GM18511 (cell line): ENCODE data around the gene GFAP.

Source experiments
- ATAC-seq: cut with Tn5 transposase; IDR thresholded peaks from one replicate; pipeline ENCODE4 v1.9.1; 2021; ENCODE audit warnings: mild to moderate bottlenecking, moderate library complexity; ENCODE audit not compliant: unreplicated experiment

GFAP gene

GRCh38 chr17:44867841-44868240, 47.5 kb downstream of the GFAP start:
- ATAC-seq = no peak

DNA sequence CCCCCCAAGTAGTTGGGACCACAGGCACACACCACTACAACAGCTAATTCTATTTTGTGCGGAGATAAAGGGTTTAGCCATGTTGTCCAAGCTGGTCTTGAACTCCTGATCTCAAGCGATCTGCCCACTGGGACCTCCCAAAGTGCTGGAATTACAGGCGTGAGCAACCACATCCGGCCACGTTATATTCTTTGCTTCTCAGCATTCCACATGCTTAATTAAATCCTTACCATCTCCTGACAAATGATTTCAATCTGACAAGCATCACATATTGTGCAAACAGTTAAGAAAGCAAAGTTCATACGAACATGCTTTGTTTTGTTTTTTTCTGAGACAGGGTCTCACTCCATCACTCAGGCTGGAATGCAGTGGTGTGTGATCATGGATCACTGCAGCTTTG, 49.4 kb downstream of the GFAP start:
- ATAC-seq = no peak

- no peak for ATAC-seq
Observed at GRCh38 chr17:44865231-44865660, 50.1 kb downstream of the GFAP start.

GRCh38 chr17:44864831-44865230, 50.5 kb downstream of the GFAP start:
- no peak for ATAC-seq

GRCh38 chr17:44863061-44863918, 52.0 kb downstream of the GFAP start:
- ATAC-seq = no peak

DNA sequence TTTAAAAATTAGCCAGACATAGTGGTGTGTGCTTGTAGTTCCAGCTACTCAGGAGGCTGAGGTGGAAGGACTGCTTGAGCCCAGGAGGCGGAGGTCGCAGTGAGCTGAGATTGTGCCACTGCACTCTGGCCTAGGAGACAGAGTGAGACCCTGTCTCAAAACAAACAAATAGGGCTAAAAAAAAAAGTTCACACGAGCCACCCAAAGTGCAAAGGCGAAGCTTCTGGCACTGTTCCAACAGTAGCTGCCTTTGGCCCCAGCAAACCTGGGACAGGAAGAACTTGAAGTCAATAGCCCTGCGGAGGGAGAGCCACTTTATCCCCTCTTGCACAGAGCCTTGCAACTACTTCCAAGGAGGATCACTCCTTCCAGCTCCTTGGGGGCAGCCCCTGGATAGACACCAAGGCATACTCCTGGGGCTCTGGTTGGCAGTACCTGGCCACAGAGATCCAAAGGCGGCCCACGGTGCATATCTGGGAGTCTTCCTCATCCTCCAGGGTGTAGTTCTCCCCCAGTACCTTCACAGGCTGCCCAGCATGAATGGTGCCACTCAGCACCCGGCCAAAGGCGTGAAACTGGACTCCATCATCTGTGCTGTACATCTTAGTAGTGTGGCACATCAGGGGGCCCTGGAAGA, 52.9 kb downstream of the GFAP start:
- no peak for ATAC-seq

DNA sequence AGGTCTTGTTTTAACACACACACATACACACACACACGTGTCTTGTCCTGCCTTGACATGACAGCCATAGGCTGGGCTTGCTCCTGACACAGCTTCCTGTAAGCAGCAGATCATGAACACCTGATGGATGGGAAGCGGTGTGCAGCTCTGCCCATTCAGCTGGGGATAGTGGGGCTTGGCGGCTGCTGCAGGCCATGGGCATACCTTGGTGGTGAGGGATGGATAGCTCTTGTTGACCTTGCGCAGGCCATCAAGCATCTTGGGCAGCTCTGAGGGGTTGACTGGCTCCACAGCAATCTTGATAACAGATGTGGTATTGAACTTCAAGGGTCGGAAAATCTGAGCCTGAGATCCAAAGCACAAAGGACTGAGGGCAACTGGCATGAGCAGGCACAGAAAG, 55.6 kb downstream of the GFAP start:
- ATAC-seq = no peak

DNA sequence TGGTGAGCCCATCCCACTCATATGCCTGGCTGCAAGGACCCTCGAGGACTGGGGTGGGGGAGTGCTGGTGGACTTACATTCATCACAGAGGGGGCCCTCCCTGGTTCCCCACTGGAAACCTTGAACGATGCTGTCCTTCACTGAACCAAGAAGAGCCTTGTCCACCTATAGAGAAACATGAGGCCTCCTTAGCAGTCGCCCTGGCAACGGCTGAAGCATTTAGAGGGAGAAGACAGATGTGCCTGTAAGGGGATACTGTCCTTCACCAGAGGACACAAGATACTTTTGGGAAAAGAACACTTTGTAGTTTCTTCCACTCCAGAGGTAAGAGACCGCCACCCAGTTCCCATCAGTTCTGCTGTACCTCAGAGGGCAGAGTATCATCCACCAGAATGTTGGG, 61.1 kb downstream of the GFAP start:
- no peak for ATAC-seq
